Neuron (in vitro differentiated cells): ENCODE data around the gene LUZP2.

Source experiments
- H2AFZ ChIP-seq: one replicate; pipeline ENCODE4 v1.6.1; 2013; ENCODE audit warnings: low read depth, mild to moderate bottlenecking, inconsistent platforms, low read length, moderate library complexity
- H3K27me3 ChIP-seq: one replicate; pipeline ENCODE4 v1.6.1; 2013; ENCODE audit warnings: low read length; ENCODE audit not compliant: insufficient read depth
- H3K36me3 ChIP-seq: one replicate; pipeline ENCODE4 v1.6.1; 2013; ENCODE audit warnings: low read length; ENCODE audit not compliant: insufficient read depth
- H3K4me1 ChIP-seq: one replicate; pipeline ENCODE4 v1.6.1; 2013; ENCODE audit warnings: low read length; ENCODE audit not compliant: insufficient read depth
- H3K4me3 ChIP-seq: 2 replicates; pipeline ENCODE4 v1.5.1; 2013; ENCODE audit warnings: mild to moderate bottlenecking, low read length, moderate library complexity
- H3K9me3 ChIP-seq: one replicate; pipeline ENCODE4 v1.6.1; 2013; ENCODE audit warnings: low read length

The LUZP2 gene

DNA sequence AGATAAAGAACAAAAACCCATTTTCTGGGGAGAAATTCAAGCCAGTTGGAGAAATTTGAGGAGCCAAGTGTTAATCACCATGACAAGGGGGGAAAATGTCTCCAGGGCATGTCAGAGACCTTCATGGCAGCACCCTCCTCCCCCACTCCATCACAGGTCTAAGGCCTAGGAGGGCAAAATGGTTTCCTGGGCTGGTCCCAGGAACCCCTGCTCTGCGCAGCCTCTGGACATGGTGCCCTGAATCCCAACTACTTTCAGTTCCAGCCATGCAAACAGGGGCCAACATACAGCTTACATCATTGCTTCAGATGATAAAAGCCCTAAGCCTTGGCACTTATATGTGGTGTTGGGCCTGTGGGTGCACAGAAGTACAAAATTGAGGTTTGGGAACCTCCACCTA, 167.5 kb downstream of the LUZP2 start:
- Histone ChIP-seq H3K9me3 (no peaks in the 10 kb centered on the region), H3K4me1 (no peaks in the 10 kb centered on the region)

GRCh38 chr11:24667353-24667968, 170.6 kb downstream of the LUZP2 start:
- Histone ChIP-seq H3K27me3 (no peaks in the 10 kb centered on the region), H3K4me3 (no peak overlapping the region), H3K36me3 (no peaks in the 10 kb centered on the region), H2AFZ (no peak overlapping the region), H3K9me3 (no peaks in the 10 kb centered on the region), H3K4me1 (no peaks in the 10 kb centered on the region)

More for the DNA sequence above, 167.5 kb downstream of the LUZP2 start:
- no peak overlapping the region for H3K4me3 ChIP-seq
- no peaks in the 10 kb centered on the region for H3K36me3 ChIP-seq
- H3K27me3 ChIP-seq: no peaks in the 10 kb centered on the region
- H2AFZ ChIP-seq: no peak overlapping the region

- Histone ChIP-seq H3K4me1 (no peaks in the 10 kb centered on the region), H2AFZ (no peak overlapping the region), H3K4me3 (no peak overlapping the region), H3K36me3 (no peaks in the 10 kb centered on the region), H3K9me3 (no peaks in the 10 kb centered on the region), H3K27me3 (no peaks in the 10 kb centered on the region)
These were observed 182.0 kb downstream of the LUZP2 start for GRCh38 chr11:24678703-24679348.

GRCh38 chr11:24679821-24680351, 183.0 kb downstream of the LUZP2 start:
- no peak overlapping the region for H3K4me3 ChIP-seq
- H3K36me3 ChIP-seq: no peaks in the 10 kb centered on the region
- no peaks in the 10 kb centered on the region for H3K4me1 ChIP-seq
- no peaks in the 10 kb centered on the region for H3K9me3 ChIP-seq
- H3K27me3 ChIP-seq: no peaks in the 10 kb centered on the region
- no peak overlapping the region for H2AFZ ChIP-seq

- H3K27me3 ChIP-seq: no peaks in the 10 kb centered on the region
- H2AFZ ChIP-seq: no peak overlapping the region
- no peaks in the 10 kb centered on the region for H3K4me1 ChIP-seq
- no peak overlapping the region for H3K4me3 ChIP-seq
- H3K9me3 ChIP-seq: no peaks in the 10 kb centered on the region
- no peaks in the 10 kb centered on the region for H3K36me3 ChIP-seq
These were observed 186.7 kb downstream of the LUZP2 start for GRCh38 chr11:24683583-24683982.

DNA sequence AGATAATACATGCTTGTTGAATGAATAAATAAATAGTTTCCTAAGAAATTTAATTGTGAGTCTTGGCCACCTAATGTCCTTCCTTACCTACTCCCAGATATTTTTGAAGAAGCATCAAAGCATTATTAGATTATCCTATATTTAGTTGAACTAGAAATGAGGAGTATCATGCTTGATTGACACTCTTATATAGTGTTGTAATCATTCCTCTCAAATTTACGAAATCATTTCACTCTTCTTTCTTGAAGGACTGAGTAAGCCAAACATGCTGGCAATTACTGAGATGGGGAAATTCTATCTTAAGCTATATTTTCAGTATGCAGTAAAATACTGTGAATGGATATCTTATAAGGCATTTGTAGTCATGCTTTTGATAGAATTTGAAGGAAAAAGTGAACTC, 189.0 kb downstream of the LUZP2 start:
- no peaks in the 10 kb centered on the region for H3K36me3 ChIP-seq
- no peaks in the 10 kb centered on the region for H3K27me3 ChIP-seq
- no peak overlapping the region for H2AFZ ChIP-seq

DNA sequence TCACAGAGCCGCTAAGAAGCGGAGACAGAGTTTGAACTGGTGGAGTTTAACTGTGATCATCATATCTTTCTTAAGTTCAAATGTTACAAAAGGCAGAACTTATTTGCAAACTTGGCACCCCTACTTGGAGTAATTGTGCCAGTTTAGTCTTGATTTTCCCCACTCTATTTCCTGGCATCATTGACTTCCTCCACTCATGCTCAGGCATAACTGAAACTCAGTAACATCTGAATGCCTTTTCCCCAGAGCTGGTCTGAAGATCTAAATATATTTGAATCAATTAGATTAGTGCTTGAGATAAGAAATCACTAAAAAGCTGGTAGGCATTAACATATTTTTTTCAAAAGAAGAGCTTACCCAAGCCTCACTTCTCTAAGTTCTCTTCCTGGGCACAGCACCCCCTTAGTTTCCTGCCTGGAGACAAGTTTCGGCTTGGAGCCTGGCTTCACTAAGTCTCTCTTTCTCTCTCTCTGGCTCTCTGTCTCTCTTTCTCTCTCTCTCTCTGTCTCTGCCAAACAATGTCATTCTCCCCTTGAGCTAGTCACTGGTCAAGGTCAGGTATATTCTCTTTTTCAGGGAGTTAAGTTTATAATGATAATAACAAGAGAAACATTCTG, 190.8 kb downstream of the LUZP2 start:
- no peaks in the 10 kb centered on the region for H3K9me3 ChIP-seq
- H3K27me3 ChIP-seq: no peaks in the 10 kb centered on the region
- H3K4me1 ChIP-seq: no peaks in the 10 kb centered on the region
- no peaks in the 10 kb centered on the region for H3K36me3 ChIP-seq
- no peak overlapping the region for H2AFZ ChIP-seq
- no peak overlapping the region for H3K4me3 ChIP-seq

More for the DNA sequence above, 189.0 kb downstream of the LUZP2 start:
- no peaks in the 10 kb centered on the region for H3K9me3 ChIP-seq
- H3K4me3 ChIP-seq: no peak overlapping the region
- no peaks in the 10 kb centered on the region for H3K4me1 ChIP-seq

GRCh38 chr11:24688981-24689380, 192.1 kb downstream of the LUZP2 start:
- no peaks in the 10 kb centered on the region for H3K27me3 ChIP-seq
- H3K4me3 ChIP-seq: no peak overlapping the region
- H3K4me1 ChIP-seq: no peaks in the 10 kb centered on the region
- H3K9me3 ChIP-seq: no peaks in the 10 kb centered on the region
- no peaks in the 10 kb centered on the region for H3K36me3 ChIP-seq
- H2AFZ ChIP-seq: no peak overlapping the region

DNA sequence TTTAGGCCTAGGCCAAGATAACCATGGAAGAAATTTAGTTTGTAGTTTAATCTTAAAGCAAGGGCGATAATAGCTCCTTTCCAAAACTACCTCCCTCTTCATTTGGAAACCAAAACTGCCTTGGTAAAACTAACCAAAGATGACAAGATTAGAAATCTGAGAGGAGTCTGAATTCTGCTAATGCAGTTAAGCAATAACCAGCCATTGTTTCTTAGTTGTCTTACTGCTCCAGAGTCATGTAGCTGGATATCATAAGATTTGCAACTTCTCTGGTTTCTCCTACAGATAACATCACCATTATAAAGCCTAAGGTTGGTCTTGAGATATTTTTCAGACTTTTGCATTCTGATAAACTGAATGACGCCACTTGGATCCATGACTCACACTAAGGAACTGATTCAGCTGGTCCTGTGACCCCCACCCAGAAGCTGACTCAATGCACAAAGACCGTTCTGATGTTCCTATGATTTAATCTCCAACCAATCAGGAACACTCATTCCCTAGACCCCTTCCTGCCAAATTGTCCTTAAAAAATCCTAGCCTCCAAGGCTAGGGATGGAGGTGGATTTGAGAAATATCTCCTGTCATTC, 200.8 kb downstream of the LUZP2 start:
- Histone ChIP-seq H3K27me3 (no peaks in the 10 kb centered on the region), H3K9me3 (no peaks in the 10 kb centered on the region), H2AFZ (no peak overlapping the region), H3K4me1 (no peaks in the 10 kb centered on the region), H3K4me3 (no peak overlapping the region), H3K36me3 (no peaks in the 10 kb centered on the region)

GRCh38 chr11:24704716-24705115, 207.9 kb downstream of the LUZP2 start:
- H3K4me3 ChIP-seq: no peak overlapping the region
- no peaks in the 10 kb centered on the region for H3K27me3 ChIP-seq
- no peaks in the 10 kb centered on the region for H3K36me3 ChIP-seq
- no peak overlapping the region for H2AFZ ChIP-seq
- H3K4me1 ChIP-seq: no peaks in the 10 kb centered on the region
- no peaks in the 10 kb centered on the region for H3K9me3 ChIP-seq

- Histone ChIP-seq H2AFZ (no peak overlapping the region), H3K36me3 (no peaks in the 10 kb centered on the region), H3K4me1 (no peaks in the 10 kb centered on the region), H3K27me3 (no peaks in the 10 kb centered on the region), H3K4me3 (no peak overlapping the region), H3K9me3 (no peaks in the 10 kb centered on the region)
These were observed 208.6 kb downstream of the LUZP2 start for GRCh38 chr11:24705474-24705873.

DNA sequence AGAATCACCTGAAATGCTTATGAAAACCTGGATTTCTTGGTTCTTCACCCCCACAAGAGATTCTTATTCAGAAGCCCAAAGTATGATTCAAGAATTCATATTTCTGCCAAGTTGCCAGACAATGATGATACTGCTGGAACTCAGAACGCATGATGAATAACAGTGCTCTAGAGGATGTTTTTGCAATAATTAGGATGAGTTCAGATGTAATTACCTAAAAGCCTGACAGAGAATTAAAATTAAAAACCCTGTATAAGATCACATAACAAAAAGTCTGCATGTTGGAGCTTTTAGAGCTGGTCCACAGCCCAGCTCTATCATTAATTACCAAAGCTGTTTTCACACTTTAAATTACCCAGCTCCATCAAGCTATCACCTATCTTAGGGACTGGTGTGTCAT, 211.8 kb downstream of the LUZP2 start:
- no peaks in the 10 kb centered on the region for H3K27me3 ChIP-seq
- no peaks in the 10 kb centered on the region for H3K36me3 ChIP-seq
- no peak overlapping the region for H3K4me3 ChIP-seq
- H3K9me3 ChIP-seq: no peaks in the 10 kb centered on the region
- no peak overlapping the region for H2AFZ ChIP-seq
- no peaks in the 10 kb centered on the region for H3K4me1 ChIP-seq

DNA sequence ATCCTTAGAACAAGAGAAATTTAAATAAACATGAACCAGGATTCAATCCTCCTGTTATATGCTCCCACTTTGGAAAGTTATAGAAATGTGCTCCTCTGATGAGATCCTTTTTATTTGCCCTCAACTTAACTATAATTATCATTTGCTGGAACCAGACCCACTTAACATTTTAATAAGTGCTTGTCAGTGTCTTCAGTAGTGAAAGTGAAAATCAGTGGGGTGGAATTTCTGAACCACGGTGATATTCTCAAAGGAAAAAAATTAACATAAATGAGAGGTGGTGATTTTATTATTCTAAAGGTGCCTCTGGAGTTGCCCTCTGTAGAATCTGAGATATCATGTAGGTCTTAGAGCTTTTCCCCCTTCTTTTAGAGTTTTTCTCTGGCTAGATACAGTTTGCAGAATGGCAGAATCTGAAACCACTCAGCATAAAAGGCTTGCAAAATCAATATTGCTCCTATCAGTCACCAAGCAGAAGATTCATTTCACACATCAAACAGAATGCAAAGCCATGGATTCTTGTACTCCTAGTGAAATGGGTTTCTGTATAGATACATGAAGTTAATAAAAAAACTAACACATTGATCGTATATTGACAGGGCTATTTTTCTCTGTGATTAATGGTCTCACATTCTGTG, 213.2 kb downstream of the LUZP2 start:
- Histone ChIP-seq H3K36me3 (no peaks in the 10 kb centered on the region), H2AFZ (no peak overlapping the region), H3K4me3 (no peak overlapping the region), H3K9me3 (no peaks in the 10 kb centered on the region), H3K4me1 (no peaks in the 10 kb centered on the region), H3K27me3 (no peaks in the 10 kb centered on the region)
